NCI-H1048 (cell line): Measurements from ENCODE around the gene SLC2A9.

Experiments
- DNase-seq: peaks from one replicate; lab custom pipeline; 2025; lab: John Stamatoyannopoulos, UW

SLC2A9 gene

GRCh38 chr4:9891740-9892139 is 129.6 kb downstream of the SLC2A9 start:
- DNase-seq: no peak

GRCh38 chr4:9891056-9891455 is 130.2 kb downstream of the SLC2A9 start:
- no peak for DNase-seq

- no peak for DNase-seq
Observed at GRCh38 chr4:9889306-9889705, 132.0 kb downstream of the SLC2A9 start.

- no peak for DNase-seq
Observed at GRCh38 chr4:9885958-9886357, 135.3 kb downstream of the SLC2A9 start.

GRCh38 chr4:9880406-9881197 is 140.7 kb downstream of the SLC2A9 start:
- no peak for DNase-seq

GRCh38 chr4:9877123-9877522 is 144.2 kb downstream of the SLC2A9 start:
- DNase-seq: no peak

GRCh38 chr4:9875516-9875915 is 145.8 kb downstream of the SLC2A9 start:
- DNase-seq: no peak

- no peak for DNase-seq
Observed at GRCh38 chr4:9874385-9874784, 146.9 kb downstream of the SLC2A9 start.

- no peak for DNase-seq
Observed at GRCh38 chr4:9870165-9870790, 151.0 kb downstream of the SLC2A9 start.

GRCh38 chr4:9867751-9868425 is 153.4 kb downstream of the SLC2A9 start:
- no peak for DNase-seq

- no peak for DNase-seq
Observed at GRCh38 chr4:9866931-9867330, 154.4 kb downstream of the SLC2A9 start.

GRCh38 chr4:9861561-9861960 is 159.7 kb downstream of the SLC2A9 start:
- no peak for DNase-seq

- DNase-seq: no peak
Observed at GRCh38 chr4:9859810-9860209, 161.5 kb downstream of the SLC2A9 start.

GRCh38 chr4:9849538-9849920 is 171.8 kb downstream of the SLC2A9 start:
- DNase-seq: no peak

GRCh38 chr4:9847968-9848748 is 173.1 kb downstream of the SLC2A9 start:
- DNase-seq: no peak

GRCh38 chr4:9845791-9846493 is 175.4 kb downstream of the SLC2A9 start:
- no peak for DNase-seq

- no peak for DNase-seq
Observed at GRCh38 chr4:9841072-9841471, 180.2 kb downstream of the SLC2A9 start.

- no peak for DNase-seq
Observed at GRCh38 chr4:9835430-9835829, 185.9 kb downstream of the SLC2A9 start.

- DNase-seq: no peak
Observed at GRCh38 chr4:9833421-9833820, 187.9 kb downstream of the SLC2A9 start.

GRCh38 chr4:9832640-9833039 is 188.7 kb downstream of the SLC2A9 start:
- DNase-seq: no peak

- no peak for DNase-seq
Observed at GRCh38 chr4:9826551-9826950, 194.7 kb downstream of the SLC2A9 start.

- no peak for DNase-seq
Observed at GRCh38 chr4:9825049-9825448, 196.2 kb downstream of the SLC2A9 start.
